Measurements from ENCODE around the gene B4GAT1.
"Not testable (repeated sequence)": the region's sequence is repeated elsewhere in the genome, so short reads cannot be mapped to it uniquely, and the experiment has no call there.

B4GAT1 gene

DNA sequence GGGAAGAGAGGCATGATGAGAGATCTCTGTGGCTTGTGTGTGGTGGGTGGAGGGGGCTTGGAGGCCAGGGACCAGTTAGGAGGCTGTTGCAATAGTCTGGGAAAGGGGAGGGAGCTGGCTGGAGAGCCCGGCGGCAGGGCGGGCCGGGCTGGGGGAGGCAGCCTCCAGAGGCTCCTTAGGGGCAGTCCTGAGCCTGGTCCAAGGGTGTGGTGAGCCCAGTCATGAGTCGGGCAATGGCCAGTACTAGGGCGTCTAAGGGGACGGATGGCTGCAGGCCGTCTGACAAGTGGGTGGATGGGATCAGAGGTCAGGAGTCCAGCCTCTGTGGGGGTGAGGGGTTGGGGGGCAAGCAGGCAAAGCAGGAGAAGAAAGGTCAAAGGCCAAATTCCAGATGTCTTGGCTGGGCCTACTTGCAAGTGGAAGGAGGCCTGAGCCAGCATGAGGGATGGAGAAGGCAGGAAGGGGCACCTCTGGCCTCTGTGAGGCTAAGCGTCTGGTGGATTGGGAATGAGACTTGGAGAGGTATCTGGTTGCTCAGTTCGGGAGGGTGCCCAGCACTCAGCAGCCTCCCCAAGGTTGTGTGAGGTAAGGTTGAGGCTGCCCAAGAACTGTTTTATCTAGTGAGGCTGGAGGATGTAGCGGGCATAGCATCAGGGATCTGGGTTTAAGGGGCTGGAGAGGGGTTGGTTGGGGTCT, 24.5 kb downstream of the B4GAT1 start:
- no peak for DNase-seq

DNA sequence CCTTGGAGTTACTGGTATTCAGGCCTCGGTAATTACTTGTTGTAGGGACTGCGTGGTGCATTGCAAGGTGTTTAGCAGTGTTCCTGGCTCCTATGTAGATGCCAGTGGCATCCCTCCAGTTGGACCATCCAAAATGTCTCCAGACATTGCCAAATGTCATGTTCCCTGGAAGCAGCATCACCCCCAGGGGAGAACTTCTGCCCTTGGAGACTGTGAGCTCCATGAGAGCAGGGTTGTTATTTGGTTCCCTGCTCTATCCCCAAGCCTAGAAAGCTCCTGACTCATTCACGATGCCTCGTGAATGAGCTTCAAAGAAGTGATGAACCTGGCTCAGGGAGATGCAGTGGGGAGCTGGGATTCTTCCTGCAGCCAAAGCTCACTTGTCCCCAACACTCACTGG, 25.8 kb downstream of the B4GAT1 start:
- DNase-seq = no peak

DNA sequence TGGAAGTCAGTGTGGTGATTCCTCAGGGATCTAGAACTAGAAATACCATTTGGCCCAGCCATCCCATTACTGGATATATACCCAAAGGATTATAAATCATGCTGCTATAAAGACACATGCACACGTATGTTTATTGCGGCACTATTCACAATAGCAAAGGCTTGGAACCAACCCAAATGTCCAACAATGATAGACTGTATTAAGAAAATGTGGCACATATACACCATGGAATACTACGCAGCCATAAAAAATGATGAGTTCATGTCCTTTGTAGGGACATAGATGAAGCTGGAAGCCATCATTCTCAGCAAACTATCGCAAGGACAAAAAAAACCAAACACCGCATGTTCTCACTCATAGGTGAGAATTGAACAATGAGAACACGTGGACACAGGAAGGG, 26.7 kb downstream of the B4GAT1 start:
- not testable (repeated sequence) for DNase-seq

DNA sequence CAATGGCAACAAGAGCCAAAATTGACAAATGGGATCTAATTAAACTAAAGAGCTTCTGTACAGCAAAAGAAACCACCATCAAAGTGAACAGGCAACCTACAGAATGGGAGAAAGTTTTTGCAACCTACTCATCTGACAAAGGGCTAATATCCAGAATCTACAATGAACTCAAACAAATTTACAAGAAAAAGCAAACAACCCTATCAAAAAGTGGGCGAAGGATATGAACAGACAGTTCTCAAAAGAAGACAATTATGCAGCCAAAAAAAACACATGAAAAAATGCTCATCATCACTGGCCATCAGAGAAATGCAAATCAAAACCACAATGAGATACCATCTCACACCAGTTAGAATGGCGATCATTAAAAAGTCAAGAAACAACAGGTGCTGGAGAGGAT, 27.1 kb downstream of the B4GAT1 start:
- DNase-seq = not testable (repeated sequence)

DNA sequence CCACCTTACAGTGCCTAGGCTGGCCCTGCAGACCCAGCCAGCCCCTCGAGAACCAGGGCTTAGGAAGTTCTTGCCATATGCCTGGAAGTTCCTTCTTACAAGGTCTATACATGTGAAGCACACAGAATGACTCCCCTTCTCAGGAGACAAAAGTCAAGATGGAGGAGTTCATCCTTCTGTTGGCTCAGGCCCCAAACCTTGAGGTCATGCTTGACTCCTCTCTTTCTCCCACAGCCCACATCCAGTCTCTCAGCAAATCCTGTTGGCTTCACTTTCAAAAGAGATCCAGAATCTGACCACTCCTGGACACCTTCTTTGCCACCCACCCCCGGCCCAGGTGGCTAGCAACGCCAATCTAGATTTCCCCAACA, 28.8 kb downstream of the B4GAT1 start:
- no peak for DNase-seq

DNA sequence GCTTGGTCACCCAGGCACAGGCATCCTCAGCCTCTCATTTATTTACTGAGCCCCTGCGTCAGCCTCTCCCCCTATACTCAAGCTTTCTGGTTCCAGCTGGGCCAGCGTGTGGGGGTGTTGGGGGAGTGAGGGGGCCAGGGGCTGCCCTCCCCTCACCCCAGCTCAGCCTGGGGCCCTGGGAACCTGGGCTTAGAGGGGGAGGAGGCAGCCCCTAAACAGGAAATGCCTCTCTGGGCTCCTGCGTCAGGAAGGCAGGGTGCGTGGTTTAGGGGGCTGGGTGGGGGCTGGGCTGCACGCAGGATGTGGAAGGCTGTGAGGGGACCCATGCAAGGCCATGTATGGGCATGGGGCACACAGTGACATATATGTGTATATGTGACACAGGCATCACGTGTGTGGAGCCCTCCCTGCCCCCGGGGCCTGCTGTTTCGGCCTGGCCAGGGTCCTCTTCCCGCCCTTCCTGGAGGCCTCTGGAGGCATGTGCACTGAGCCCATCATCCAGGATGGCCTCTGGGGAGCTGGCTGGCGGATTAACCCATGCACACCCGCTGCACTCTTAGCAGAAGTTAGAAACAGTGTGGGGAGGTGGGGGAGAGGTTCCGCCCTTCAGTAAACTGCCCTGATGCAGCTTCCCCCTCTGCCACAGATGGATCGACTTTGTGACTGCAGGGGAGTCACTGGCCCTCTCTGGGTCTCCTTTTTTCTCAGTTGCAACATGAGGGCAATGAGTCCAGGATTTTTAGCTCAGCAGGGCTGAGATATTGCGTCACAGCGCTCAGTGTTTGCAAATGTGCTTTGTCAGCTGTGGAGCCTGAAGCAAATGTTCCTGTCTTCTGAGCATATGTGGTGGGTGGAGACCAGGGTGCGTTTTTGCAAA, 29.5 kb downstream of the B4GAT1 start:
- DNase-seq = peak; percentile 92 to 97 (median 94)

DNA sequence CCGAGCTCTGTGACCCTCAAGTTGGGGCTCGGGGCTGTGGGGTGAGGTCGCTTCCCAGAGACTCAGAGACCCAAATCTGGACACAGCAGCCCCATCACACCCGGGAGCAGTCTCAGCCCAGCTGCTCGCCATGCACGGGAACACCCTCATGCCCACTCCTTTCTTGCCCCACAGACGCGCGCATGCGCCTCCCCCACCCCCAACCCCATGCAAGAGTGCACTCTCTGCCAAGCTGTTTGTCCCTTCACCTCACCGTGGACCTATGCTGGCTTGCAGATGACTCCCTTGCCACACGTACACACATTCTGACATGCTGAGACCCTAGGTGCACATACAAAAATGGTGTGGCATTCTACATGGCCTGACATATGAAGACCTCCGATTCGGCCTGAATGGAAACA, 30.1 kb downstream of the B4GAT1 start:
- peak; percentile 49 to 75 (median 55) for DNase-seq

DNA sequence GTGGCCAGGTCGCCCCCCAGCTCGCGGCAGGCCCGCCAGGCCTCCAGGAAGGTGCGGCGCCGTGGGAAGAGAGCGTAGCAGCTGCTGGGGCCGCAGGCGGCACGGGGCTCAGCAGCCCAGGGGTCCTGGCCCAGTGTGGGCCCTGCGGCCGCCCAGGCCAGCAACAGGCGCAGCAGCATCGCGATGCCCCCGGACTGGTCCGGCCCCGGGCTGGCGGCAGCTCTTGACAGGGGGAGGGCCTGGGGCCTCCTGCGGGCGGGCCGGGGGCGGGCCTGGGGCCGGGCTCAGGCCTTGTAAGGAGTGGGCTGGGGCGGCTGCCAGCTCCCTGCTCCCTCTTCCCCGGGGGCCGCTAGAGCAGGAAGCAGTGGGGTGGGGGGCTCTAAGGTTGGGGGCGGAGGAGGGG, 30.6 kb downstream of the B4GAT1 start, which contains the start of gene CD248:
Gene CD248 (minus strand): TSS at position 196 of the 403 bp plus-strand sequence. CDS start 17 bp downstream, at position 179.
- DNase-seq = no peak

DNA sequence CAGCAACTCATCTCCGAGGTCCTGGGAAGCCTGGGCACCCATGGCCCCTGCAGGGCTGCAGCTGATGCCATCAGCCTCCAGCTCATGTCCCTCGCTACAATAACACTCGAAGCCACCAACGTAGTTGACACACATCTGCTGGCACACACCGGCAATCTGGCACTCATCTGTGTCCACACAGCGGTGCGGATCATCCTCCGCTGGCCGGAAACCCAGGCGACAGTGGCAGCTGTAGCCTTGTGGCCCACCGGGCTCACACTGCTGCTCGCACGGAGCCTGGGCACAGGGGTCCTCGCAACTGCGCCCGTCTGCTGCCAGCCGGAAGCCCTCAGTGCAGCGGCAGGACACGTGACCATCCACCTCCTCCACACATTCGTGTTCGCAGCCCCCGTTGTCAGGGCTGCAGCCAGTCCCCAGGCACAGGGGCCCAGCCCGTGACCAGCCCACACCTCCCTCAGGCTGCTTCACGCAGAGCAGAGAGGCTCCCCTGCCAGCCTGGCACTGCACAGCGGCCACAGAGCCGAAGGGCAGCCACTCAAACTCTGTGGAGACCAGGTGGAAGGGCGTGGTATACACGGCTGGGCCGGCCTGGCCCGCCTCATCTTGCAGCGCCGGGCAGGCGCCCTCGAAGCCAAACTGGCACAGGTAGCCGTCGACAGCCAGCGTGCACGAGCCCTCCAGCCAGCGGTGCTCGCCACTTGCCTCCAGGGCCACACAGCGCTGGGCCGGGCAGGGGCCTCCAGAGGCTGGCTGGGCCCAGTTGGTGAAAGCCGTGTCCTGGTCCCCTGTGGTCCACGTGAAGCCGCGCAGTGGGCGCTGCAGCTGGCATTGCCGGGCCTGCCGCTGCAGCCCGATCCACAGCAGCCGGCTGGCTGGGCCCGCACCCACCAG, 31.3 kb downstream of the B4GAT1 start:
- DNase-seq = no peak

DNA sequence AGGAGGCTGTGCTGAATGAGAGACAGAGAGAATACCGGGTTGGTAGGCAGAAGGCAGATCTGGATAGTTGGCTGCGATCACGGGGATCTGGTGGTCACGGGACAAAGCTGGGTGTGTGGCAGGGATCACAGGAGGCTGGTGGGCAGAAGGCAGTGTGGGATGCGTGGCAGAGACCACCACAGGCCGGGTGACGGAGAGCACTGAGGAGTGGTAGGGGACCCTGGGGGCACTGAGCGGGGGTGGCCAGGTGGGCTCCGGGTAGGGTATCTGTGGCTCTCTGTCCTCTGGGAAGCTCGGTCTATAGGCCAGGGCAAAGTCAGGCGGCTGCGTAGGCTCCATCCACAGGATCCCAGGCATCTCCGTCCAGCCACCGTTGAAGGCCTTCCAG, 31.9 kb downstream of the B4GAT1 start:
- no peak for DNase-seq

DNA sequence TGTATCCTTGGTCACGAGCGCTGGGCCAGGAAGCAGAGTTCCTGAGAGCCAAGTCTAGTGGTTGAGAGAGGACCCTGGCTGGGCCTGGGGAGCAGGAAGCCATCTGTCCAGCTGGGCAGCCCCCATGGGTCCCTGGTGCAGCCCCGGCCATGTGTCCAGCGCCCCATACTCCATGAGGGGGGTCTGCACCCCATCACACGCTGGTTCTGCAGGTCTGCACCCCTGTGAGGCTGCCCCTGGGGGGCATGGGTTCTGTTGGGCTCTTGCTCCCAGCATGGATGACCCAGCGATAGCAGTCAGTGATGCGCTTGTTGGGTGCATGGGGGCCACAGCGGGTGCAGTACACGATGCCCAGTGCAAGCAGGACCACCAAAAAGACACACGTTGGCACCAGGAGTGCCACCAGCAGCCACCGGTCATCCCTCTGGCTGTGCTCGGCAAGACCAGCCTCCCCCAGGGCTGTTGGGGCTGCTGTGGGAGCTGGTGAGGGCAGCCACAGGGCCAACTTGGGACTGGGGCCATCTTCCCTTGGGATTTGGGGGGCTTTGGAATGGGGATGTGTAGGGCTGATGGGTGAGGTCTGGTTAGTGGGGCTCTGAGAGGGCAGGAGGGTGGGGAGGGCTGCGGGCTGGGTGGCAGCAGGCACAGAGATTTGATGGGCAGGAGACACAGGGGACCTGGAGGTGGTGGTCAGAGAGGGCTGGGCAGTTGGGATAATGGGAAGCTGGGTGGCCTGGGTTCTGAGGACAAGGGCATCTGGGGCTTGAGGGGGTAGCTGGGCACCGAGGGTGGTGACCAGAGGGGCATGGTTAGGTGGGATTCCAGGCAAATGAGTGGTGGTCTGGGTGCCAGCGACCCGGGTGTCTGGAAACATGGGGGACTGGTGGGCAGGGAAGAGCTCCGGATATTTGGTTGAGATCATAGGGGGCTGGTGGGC, 32.6 kb downstream of the B4GAT1 start:
- no peak for DNase-seq

DNA sequence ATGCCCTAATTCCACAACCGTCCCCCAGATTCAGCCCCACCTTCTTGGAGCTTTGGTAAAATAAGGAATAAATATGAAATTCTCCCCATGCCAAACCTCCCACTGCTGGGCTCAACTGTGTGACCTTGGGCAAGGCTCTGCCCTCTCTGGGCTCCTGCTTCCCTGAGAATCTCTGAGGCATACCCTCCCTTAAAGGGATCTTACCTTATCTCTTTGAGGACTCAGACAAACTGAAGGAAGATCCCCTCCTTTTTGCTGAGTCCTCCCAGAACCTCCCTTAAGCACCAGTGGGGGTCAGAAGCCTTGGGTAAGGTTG, 33.3 kb downstream of the B4GAT1 start:
- no peak for DNase-seq

DNA sequence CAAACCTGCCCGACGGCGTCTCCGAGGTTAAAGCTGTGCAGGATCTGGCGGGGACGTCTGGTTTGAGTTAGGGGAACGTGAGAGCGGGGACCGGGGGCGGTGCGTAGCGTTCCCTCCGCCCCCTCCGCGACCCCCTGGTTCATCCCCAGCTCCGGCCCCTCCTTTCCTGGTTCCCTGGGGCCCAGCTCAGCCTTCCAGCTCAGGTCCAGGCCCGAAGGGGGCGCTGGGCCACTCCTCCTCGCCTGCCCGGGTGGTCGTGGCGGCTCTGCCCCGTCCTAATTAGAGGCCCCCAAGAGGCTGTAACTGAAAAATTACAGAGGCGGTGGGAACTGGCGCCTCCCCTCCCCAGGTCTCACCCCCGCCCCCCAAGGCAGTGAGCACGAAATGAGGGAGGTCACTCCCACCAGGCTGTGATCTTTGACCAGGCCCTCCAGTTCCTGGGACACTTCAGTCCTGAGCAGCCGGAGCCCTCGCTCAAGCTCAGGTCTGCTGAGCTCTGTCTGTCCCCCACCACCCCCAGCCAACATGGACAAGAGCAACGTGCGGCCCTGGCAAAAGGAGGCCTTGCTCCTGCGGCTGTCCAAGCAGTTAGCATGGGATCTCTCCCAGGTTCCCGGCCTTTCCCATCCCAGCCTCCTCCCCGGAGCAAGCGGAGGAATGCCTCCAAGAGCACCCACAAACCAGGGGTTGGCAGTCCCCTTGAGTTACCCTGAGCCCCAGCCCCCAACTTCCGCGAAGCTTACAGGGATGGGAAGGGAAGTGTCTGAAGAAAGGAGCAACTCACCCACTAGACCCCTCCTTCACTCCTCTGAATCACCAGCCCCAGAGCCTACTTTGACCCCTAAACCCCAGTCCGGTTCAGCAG, 33.9 kb downstream of the B4GAT1 start:
- DNase-seq = peak in 1 of 4 experiments; percentile 27

DNA sequence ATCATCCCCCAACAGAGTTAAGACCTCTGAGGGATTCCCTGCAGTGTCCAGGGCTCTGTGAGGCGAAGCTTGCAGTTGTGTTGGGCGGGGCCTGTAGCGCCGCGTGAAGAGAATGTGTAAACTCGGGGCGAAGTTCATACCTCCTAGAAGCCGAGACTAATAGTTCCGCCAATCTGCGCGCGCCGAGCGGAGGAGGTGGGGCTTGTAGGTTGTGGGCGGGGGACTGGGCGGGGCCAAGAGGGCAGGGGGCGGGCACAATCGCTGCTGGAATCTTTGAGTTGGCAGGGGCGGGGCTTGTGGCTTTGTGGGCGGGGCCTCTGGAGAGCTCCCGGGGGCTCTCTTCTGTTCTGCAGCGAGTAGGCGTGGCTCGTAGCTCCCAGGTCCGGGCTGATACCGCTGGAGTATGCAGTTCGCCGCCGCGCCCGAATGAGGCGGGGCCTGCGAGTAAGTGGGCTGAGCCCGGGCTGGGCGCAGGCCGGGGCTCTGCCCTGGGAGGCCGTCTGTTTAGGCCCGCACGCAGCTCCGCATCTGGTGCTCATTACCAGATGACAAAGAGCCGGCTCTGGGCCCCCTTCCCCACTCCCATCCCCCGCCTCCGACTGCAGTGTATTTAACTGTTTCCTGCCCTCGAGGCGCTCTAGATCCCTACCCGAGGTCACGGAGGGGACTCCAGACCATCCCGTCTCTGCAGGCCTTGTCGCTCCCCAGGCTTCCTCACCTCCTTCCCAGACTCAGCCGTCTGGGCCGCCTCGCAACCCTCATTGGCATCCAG, 34.7 kb downstream of the B4GAT1 start:
- peak; percentile 98 to 99 (median 99) for DNase-seq

DNA sequence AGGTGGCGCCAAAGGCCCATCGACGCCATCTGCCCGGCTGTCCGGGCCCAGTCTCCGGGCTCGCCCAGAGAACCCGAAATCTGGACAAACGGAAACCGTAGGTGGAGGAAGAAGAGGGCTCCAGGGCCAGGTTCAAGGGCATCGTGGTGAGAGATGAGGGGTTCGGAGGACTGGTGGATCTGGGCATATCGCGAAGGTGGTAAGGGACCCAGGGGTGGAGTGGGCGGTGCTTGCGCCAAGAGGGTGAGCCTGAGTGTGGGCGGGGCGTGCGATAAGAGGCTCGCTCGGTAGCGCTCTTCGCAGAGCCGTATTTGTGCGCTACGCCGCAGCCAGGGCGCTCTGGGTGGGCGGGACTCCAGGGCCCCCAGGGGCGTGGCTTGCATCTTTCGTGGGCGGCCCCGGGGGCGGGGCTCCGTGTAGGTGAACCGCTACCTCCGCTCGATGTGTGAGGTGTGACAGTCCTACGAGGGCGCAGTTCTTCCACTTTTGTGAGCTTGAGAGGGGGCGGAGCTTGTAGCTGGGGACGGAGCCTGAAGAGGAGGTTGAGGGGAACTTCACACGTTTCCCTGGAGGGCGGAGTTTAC, 35.4 kb downstream of the B4GAT1 start:
- peak; percentile 88 to 97 (median 94) for DNase-seq

DNA sequence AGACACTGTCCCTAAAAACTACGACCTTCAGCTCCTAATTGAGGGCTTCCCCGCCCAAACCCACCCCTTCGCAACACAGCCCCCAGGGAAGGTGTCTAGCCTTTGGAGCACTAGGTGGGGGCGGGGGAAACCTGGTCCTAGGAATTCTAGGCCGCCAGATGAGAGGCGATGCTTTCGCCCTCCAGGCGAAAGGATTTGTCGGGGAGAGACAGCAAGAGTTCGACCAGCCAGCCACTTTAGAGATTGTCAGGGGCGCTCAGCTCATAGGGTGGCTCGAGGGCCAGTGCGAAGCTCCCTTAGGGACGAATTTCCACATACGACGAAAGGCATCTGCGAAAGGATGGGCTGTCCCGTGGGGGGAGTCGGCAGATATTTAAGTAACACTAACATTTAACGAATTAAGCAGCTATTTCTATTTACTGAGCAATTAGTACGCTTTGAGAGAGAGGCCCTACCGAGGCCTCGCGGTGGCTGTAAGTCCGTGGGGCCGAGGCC, 35.9 kb downstream of the B4GAT1 start:
- DNase-seq = no peak

DNA sequence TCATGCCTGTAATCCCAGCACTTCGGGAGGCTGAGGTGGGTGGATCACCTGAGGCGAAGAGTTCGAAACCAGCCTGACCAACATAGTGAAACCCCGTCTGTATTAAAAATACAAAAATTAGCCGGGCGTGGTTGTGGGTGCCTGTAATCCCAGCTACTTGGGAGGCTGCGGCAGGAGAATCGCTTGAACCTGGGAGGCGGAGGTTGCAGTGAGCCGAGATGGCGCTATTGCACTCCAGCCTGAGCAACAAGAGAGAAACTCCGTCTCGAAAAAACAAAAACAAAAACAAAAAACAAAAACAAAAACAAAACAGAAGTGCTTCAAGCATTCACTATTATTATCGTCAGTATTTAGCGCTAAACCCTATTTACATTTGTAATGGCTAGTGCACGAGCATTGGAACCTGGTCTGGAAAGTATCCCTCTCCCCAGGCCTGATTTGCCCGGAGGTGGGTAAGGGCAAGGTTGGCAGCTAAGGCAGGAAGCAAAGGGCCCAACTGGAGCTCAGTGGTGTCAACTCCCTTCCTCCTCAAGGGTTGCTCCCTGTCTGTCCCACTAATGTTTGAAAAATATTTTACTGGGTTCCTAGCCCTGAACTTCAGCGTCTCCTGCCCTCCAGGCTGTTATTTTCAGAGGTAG, 36.5 kb downstream of the B4GAT1 start:
- DNase-seq = not testable (repeated sequence)

DNA sequence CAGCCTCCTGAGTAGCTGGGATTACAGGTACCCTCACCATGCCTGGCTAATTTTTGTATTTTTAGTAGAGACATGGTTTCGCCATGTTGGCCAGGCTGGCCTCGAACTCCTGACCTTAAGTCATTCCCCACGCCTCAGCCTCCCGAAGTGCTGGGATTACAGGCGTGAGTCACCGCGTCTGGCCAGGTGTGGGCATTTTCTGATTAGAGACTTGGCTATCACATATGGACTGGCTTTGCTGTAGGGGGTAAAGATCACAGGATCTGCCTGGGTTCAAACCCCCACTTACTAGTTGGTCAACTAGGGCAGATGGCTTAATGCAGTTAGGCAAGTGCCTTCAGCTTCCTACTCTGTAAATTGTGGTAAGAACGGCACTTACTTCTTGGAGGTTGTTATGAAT, 37.1 kb downstream of the B4GAT1 start:
- no peak for DNase-seq

DNA sequence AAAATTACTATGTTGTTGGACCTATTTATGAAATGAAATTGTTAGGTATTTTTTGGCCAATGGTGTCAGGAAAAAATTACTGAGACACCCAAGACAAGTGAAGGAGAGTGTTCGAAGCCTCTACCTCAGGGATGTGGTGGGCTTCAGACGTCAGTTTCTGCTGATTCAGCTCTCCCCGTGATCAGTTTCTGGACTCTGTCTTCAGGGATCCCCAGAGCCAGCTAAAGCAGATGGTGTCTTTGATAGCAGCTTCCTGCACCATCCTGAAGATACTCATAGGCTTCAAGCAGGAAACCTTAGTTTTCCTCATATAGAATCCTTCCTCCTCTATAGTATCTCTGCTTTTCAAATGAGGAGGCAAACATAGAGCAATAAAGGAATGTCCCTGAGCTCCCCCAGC, 38.0 kb downstream of the B4GAT1 start:
- no peak for DNase-seq
